GM12801 (cell line): ENCODE measurements around the gene TANGO2.

ENCODE experiments used
- TF ChIP-seq, protein P1 (sequence below): IDR thresholded peaks from one replicate; pipeline ENCODE4 v1.5.1; 2011; ENCODE audit warnings: control low read depth; ENCODE audit not compliant: insufficient read length; ENCODE audit errors: extremely low read depth

TANGO2 gene

DNA sequence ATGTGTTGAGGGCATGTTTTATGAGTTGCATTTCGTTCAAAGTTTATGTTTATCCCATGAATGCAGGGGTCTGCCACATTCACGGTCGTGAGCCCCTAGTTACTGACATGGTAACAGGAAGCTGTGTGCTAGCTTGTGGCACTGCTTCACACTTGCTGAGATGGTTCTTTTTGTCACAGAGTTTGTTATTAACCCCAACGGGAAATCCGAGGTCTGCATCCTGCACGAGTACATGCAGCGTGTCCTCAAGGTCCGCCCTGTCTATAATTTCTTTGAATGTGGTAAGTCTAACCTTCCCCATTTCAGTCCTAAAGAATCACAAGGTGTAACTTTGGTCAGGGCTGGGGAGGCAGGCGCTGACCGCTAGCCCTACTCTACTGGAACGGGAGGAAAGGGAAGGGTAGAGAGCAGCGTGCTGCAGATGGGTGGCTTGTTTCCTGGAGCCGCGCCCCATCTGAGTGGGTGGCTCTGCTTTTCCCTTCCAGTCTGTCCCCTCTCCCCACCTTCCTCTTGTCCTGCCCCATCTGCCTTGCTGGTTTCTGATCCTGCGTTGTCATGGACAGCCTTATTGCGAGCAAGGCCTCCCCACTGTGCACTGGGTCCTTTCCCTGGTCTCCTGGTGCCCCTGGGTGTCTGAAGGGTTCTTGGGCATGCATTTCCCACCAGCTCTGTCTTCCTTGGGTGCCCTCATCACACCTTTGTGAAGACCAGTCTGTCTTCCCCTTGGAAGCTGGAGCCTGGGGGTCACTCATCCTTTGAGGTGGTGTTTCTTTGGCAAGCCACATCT lies 71.0 kb downstream of the TANGO2 start:
- TF ChIP-seq, protein P1, sequence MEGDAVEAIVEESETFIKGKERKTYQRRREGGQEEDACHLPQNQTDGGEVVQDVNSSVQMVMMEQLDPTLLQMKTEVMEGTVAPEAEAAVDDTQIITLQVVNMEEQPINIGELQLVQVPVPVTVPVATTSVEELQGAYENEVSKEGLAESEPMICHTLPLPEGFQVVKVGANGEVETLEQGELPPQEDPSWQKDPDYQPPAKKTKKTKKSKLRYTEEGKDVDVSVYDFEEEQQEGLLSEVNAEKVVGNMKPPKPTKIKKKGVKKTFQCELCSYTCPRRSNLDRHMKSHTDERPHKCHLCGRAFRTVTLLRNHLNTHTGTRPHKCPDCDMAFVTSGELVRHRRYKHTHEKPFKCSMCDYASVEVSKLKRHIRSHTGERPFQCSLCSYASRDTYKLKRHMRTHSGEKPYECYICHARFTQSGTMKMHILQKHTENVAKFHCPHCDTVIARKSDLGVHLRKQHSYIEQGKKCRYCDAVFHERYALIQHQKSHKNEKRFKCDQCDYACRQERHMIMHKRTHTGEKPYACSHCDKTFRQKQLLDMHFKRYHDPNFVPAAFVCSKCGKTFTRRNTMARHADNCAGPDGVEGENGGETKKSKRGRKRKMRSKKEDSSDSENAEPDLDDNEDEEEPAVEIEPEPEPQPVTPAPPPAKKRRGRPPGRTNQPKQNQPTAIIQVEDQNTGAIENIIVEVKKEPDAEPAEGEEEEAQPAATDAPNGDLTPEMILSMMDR, result no peak

DNA sequence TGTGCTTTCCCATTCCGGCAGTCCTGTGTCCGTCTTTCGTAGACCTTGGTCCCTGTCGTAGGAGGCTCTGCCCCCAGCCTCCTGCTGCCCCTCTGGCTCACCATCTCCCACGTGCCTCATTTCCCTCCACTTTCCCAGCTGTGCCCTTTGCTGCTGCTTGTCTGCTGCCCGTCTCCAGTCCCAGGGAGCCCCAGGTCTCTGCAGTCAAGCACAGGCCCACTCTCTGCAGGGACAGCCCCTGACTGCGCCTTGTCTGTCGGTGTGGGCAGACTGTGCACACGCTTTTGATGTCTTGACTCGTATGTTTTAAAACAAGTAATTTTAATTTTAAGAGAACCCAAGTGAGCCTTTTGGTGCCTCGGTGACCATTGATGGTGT lies 71.6 kb downstream of the TANGO2 start:
- TF ChIP-seq, protein P1, result no peak

DNA sequence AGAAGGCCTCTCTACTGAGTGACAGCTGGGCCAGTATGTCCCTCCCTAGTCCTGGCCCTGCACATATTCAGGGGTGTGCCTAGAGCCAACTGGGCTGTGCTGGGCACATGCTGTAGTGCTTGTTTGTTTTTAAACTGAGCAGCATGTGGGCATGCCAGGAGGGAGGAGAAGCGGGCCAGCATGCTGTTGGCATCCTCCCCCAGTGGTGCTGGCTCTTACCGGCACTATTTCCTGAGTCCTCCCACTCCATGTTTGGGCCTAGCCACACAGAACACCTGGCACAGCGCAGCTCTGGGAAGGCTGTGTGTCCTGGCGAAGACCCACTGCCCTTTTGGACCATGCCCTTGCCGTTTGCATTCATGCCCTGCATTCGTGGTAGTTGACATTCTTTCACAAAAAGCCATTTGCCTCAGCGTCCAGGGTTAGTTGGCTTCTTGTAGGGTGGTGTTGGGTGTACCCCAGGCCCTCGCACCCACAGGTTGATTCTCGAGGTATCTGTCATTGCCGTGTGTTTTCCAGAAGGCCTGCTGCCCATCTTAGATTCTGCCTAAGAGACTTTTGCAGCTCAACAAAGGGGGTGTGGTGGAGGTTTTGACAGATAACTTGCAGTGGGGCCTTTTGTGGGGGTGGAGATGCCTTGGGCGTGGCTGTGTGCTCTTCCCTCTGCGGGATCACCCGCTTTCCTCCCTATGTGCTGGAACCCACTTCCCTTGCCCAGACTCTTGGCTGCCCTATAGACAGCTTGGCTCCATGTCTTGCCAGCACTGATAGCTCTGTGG lies 72.7 kb downstream of the TANGO2 start:
- TF ChIP-seq, protein P1, result no peak

DNA sequence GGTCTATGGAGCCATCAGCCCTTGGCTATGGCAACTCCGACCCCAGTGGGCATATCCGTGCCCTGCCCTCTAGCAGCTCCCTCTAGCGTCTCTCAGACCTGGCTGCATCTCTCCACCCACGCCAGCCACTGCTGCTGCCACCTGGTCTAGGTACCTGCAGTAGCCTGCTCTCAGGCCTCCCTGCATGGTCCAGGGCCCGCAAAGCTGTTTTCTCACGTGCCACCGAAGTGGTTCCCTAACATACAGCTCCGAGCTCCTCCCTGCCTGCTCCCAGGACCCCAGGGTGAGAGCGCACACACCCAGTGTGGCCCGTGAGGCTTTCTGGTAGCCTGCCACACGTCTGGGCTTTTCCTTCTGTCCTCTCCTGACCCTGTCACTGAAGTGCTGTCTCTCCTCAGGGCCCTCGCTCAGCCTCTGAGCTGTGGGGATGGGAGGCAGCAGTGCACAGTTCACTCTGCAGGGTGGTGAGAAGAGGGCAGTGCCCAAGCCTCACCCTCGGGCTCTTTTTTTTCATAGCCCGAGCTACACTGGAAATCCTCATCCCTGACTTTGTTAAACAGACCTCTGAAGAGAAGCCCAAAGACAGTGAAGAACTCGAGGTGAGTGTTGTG lies 73.4 kb downstream of the TANGO2 start:
- TF ChIP-seq, protein P1, result no peak

DNA sequence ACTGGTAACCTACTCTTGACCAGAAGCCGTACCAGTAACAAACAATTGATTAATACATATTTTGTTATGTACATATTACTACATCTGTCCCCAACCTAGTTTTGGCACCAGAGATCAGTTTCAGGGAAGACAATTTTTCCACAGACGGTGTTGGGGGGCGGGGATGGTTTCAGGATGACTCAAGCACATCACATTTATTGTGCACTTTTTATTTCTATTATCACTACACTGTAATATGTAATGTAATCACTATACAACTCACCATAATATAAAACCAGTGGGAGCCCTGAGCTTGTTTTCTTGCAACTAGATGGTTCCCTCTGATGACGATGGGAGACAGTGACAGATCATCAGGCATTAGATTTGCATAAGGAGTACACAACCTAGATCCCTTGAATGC lies 74.6 kb downstream of the TANGO2 start:
- TF ChIP-seq, protein P1, result no peak

DNA sequence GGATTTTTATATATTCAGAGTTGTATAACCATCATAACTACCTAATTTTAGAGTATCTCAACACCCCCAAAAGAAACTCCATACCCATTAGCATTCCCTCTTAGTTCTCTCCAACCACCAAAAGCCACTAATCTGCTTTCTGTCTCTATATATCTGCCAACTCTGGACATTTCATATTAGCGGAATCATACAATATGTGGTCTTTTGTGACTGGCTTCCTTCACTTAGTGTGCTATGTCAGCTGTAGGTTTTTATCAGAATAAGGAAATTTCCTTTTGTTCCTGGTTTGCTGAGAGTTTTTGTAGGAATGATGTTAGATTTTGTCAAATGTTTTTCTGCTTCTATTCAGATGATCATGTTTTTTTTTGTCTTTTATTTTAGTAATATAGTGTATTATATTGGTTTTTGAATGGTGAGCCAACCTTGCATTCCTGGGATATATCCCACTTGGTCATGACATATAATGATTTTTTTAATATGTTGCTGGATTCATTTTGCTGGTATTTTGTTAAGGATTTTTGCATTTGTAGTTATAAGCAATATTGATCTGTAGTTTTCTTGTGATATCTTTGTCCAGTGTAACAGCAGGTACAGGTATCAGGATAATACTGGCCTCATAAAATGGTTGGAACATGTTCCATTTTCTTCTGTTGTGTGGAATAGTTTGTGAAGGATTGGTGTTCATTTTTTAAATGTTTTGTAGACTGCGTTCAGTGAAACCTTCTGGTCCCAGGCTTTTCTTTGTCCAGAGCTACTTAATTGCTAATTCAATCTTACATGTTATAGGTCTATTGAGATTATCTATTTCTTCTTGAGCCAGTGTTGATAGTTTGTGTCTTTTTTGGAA lies 75.9 kb downstream of the TANGO2 start:
- TF ChIP-seq, protein P1, result no peak

DNA sequence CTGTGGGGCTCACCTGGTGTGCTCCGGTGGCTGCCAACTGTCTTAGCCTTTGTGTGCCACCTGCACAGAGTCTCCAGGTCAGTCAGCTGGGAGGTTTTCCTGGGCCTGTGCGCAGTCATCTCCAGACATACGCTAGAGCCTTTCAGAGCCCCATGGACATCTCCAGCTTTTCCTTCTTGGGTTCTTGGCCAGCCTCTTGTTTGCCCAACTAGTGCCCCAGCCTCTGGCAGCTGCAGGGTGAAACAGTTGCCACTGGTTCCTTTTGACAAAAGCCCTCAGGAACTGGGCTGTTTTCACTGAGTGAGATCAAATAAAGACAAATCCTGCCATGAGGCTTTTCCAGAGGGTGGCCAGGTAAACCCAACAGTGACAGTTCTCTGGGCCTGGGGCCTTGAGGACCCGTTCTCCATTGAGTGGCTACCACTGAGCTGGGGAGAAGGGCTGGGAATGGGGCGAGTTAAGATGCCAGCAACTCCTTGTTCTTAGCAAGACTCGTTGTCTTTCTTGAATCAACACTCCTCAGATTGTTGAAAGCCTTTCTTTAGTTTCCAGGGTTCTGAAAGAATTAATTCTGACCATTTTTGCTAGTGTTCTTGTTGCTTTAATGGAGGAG lies 78.3 kb downstream of the TANGO2 start:
- TF ChIP-seq, protein P1, result no peak
